Stimulated activated CD8-positive, alpha-beta memory T cell treated with anti-CD3 and anti-CD28 coated beads, Interleukin-2, amount 100 ng/mL, for 48 hours (primary cell): Measurements from ENCODE around the gene CNOT11.
"Not testable (repeated sequence)": the region's sequence is repeated elsewhere in the genome, so short reads cannot be mapped to it uniquely, and the experiment has no call there.

Source experiments
- DNase-seq, 2 donors: peaks; one replicate each; pipeline ENCODE4 v3.0.0-alpha.2; 2020; ENCODE audit warnings: low read depth in 2 of 2

Gene CNOT11

GRCh38 chr2:101310090-101310833 is 57.6 kb downstream of the CNOT11 start:
- DNase-seq: no peak

- DNase-seq: no peak
Observed at GRCh38 chr2:101310834-101311695, 58.4 kb downstream of the CNOT11 start.

GRCh38 chr2:101311696-101312017 is 59.0 kb downstream of the CNOT11 start:
- no peak for DNase-seq

- DNase-seq: not testable (repeated sequence)
Observed at GRCh38 chr2:101316568-101316967, 63.9 kb downstream of the CNOT11 start.
